Type B pancreatic cell (in vitro differentiated cells): ENCODE measurements around the gene C10orf143. TPM values are rescaled to one million over a fixed set of nuclear protein-coding genes. Genes with fewer than 3 reads are reported as not detected.
A peak's percentile ranks its signal among the peaks of the same experiment; 100 is the strongest.

Source experiments
- DNase-seq: peaks from one replicate; pipeline ENCODE4 v3.0.0; 2021; ENCODE audit warnings: mixed read lengths; ENCODE audit not compliant: unreplicated experiment; ENCODE audit errors: extremely low spot score
- H3K27ac Mint-ChIP-seq: 2 replicates; pipeline ENCODE4 v1.8.0; 2021; ENCODE audit warnings: mild to moderate bottlenecking, mixed read lengths
- H3K27me3 Mint-ChIP-seq: 2 replicates; pipeline ENCODE4 v1.8.0; 2021; ENCODE audit warnings: mixed read lengths
- H3K36me3 Mint-ChIP-seq: 2 replicates; pipeline ENCODE4 v1.8.0; 2021; ENCODE audit warnings: mixed read lengths
- H3K4me1 Mint-ChIP-seq: one replicate; pipeline ENCODE4 v1.8.0; 2021; ENCODE audit warnings: mixed read lengths; ENCODE audit not compliant: unreplicated experiment
- H3K4me3 Mint-ChIP-seq: 2 replicates; pipeline ENCODE4 v1.8.0; 2021; ENCODE audit warnings: mild to moderate bottlenecking, mixed read lengths
- H3K9me3 Mint-ChIP-seq: 2 replicates; pipeline ENCODE4 v1.8.0; 2021; ENCODE audit warnings: mixed read lengths
- CTCF ChIP-seq: fragments of 200-600 bp; sonication (generic); conservative IDR thresholded peaks from 2 replicates; pipeline ENCODE4 v1.5.0; 2021; ENCODE audit warnings: antibody characterized with exemption, mild to moderate bottlenecking
- total RNA-seq: library from RNA; stranded (reverse); gene quantifications from 2 replicates; pipeline ENCODE4 v1.2.1, GENCODE V29; 2021; ENCODE audit warnings: low replicate concordance

C10orf143 gene
- total RNA-seq, 1 donor from 2014 or later = 3.0 TPM

DNA sequence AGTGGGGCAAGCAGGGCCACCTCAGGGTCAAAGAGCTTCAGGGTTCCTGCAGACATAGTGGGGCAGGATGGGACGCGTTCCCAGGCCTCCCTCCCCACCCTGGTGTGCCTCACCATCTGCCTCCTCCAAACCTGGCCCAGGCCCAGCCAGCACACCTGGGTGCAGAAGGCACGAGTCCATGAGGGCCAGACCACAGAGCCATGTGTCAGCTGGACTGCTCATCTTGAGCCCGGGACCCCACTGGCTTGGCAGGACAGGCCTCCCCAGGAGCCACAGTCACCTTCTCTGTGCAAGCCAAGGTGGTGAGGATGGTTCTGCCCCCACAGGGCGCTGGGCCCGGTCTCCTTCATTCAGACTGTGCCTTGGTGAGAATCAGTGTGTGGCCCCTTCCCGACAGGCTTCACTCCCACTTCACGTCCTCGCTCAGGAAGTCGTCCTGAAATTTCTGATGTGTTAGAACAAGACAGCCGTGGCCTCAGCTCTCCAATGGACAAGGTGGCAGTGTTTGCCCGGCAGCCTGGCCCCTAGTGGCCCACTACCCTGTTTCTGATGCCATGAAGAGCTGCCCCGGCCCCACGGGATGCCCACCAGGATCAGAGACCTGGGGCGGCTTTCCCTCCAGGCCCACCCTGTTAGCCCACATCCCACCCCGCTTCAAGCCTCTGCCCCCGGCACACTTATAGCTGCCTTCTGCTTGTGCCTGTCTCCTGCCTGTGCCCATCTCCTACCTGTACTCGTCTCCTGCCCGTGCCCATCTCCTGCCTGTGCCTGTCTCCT lies 87.0 kb downstream of the C10orf143 start:
- H3K27ac Mint-ChIP-seq = no peak overlapping the region
- no peak for TF ChIP-seq CTCF
- H3K4me1 Mint-ChIP-seq = no peaks in the 10 kb centered on the region
- no peaks in the 10 kb centered on the region for H3K9me3 Mint-ChIP-seq
- H3K4me3 Mint-ChIP-seq = no peak overlapping the region
- peak; percentile 57 for DNase-seq
- H3K27me3 Mint-ChIP-seq = peaks cover 7% of the 10 kb centered on the region
- H3K36me3 Mint-ChIP-seq = no peaks in the 10 kb centered on the region

- H3K9me3 Mint-ChIP-seq = no peaks in the 10 kb centered on the region
- H3K27me3 Mint-ChIP-seq = peaks cover 7% of the 10 kb centered on the region
- no peak for TF ChIP-seq CTCF
- H3K4me1 Mint-ChIP-seq = no peaks in the 10 kb centered on the region
- DNase-seq = peak; percentile 64
- H3K4me3 Mint-ChIP-seq = no peak overlapping the region
- H3K36me3 Mint-ChIP-seq = no peaks in the 10 kb centered on the region
- H3K27ac Mint-ChIP-seq = no peak overlapping the region
These were observed 87.9 kb downstream of the C10orf143 start for GRCh38 chr10:130022511-130023299.

DNA sequence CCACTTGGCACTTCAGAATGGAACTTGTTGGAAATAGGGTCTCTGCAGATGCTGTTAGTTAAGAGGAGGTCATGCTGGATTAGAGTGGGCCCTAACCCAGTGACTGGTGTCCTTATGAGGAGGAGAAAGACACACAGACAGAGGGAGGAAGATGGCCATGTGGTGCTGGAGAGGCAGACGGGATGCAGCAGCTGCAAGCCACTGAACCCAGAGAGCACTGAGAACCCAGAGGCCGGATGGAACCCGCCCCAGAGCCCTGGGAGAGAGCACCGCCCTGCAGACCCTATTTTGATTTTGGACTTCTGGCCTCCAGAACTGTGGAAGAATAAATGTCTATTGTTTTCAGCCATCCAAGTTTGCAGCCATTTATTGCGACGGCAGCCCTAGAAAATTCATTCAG lies 88.5 kb downstream of the C10orf143 start:
- no peak overlapping the region for H3K27ac Mint-ChIP-seq
- H3K4me1 Mint-ChIP-seq = no peaks in the 10 kb centered on the region
- DNase-seq = no peak
- peaks cover 7% of the 10 kb centered on the region for H3K27me3 Mint-ChIP-seq
- H3K9me3 Mint-ChIP-seq = no peaks in the 10 kb centered on the region
- no peaks in the 10 kb centered on the region for H3K36me3 Mint-ChIP-seq
- TF ChIP-seq CTCF = no peak
- H3K4me3 Mint-ChIP-seq = no peak overlapping the region

GRCh38 chr10:130021383-130021950 lies 89.2 kb downstream of the C10orf143 start:
- Mint-ChIP-seq H3K27me3 (peaks cover 10% of the 10 kb centered on the region), H3K27ac (no peak overlapping the region), H3K4me3 (no peak overlapping the region), H3K36me3 (no peaks in the 10 kb centered on the region), H3K4me1 (no peaks in the 10 kb centered on the region), H3K9me3 (no peaks in the 10 kb centered on the region)
- DNase-seq = no peak
- TF ChIP-seq CTCF = no peak

GRCh38 chr10:130020651-130021382 lies 89.8 kb downstream of the C10orf143 start:
- no peak for TF ChIP-seq CTCF
- Mint-ChIP-seq H3K27ac (no peak overlapping the region), H3K36me3 (no peaks in the 10 kb centered on the region), H3K9me3 (no peaks in the 10 kb centered on the region), H3K4me3 (no peak overlapping the region), H3K4me1 (no peaks in the 10 kb centered on the region), H3K27me3 (peaks cover 12% of the 10 kb centered on the region)
- peak; percentile 63 for DNase-seq
